Thoracic aorta (tissue), 2 donors: Measurements from ENCODE around the gene CLSTN3. TPM values are rescaled to one million over a fixed set of nuclear protein-coding genes. Genes with fewer than 3 reads are reported as not detected.
A peak's percentile ranks its signal among the peaks of the same experiment; 100 is the strongest.
"Not testable (repeated sequence)": the region's sequence is repeated elsewhere in the genome, so short reads cannot be mapped to it uniquely, and the experiment has no call there.

ENCODE experiments used
- ATAC-seq: fragments of 150-250 bp; one replicate; pipeline ENCODE4 v1.8.0; 2017; ENCODE audit warnings: low read depth; ENCODE audit not compliant: insufficient number of reproducible peaks, low FRiP score
- DNase-seq: peaks from one replicate; pipeline ENCODE4 v3.0.0-alpha.2; 2020; ENCODE audit warnings: low spot score
- H3K27ac ChIP-seq, 2 donors: fragments of 200-600 bp; sonication (generic); 1 replicate in 1 of 2; 2 replicates in 1 of 2; pipeline ENCODE4 v1.5.1; 2016; ENCODE audit warnings: mild to moderate bottlenecking in 2 of 2, moderate library complexity in 2 of 2
- H3K27me3 ChIP-seq: fragments of 200-600 bp; sonication (generic); replicated peaks from 2 replicates; pipeline ENCODE4 v1.6.0; 2016; ENCODE audit warnings: mild to moderate bottlenecking; ENCODE audit not compliant: insufficient read depth
- H3K36me3 ChIP-seq: fragments of 200-600 bp; sonication (generic); one replicate; pipeline ENCODE4 v1.5.1; 2016
- H3K4me1 ChIP-seq, 2 donors: fragments of 200-600 bp; sonication (generic); 1 replicate in 1 of 2; 2 replicates in 1 of 2; pipeline versions ENCODE4 v1.5.1 to v1.6.0; 2016; ENCODE audit warnings: low read depth in 2 of 2, mild to moderate bottlenecking in 1 of 2; ENCODE audit not compliant: control insufficient read depth in 1 of 2
- H3K4me3 ChIP-seq: fragments of 200-600 bp; sonication (generic); 2 replicates; pipeline ENCODE4 v1.5.1; 2016; ENCODE audit warnings: mild to moderate bottlenecking
- H3K9me3 ChIP-seq: fragments of 200-600 bp; sonication (generic); 2 replicates; pipeline ENCODE4 v1.5.1; 2016
- CTCF ChIP-seq: fragments of 200-600 bp; sonication (generic); IDR thresholded peaks from one replicate; pipeline ENCODE4 v1.5.1; 2019; ENCODE audit warnings: antibody characterized with exemption
- total RNA-seq, 2 donors: library from RNA; depleted of rRNA; stranded (reverse); fragments of >200 nt; gene quantifications; one replicate each; pipeline versions ENCODE4 v1.1.0 to v1.2.3, GENCODE V29; 2016

CLSTN3 gene
- total RNA-seq, 2 donors from 2014 or later = 27.2 to 28.9 TPM

- no peak overlapping the region for H3K27ac ChIP-seq
- H3K4me1 ChIP-seq = peaks cover 7 to 24% of the 10 kb centered on the region in 2 donors
- no peak overlapping the region for H3K4me3 ChIP-seq
Observed at GRCh38 chr12:7106082-7106481, 24.1 kb upstream of the CLSTN3 start.

GRCh38 chr12:7107181-7107580, 23.0 kb upstream of the CLSTN3 start:
- not testable (repeated sequence) for H3K27ac ChIP-seq, DNase-seq, H3K36me3 ChIP-seq, H3K27me3 ChIP-seq, ATAC-seq, H3K9me3 ChIP-seq
- peak overlapping the region; percentile 26 for H3K4me3 ChIP-seq
- peaks cover 7 to 24% of the 10 kb centered on the region in 2 donors for H3K4me1 ChIP-seq

More at GRCh38 chr12:7106082-7106481, 24.1 kb upstream of the CLSTN3 start:
- H3K36me3 ChIP-seq = peaks cover 8% of the 10 kb centered on the region
- ATAC-seq = no peak
- DNase-seq = no peak
- H3K9me3 ChIP-seq = no peaks in the 10 kb centered on the region
- TF ChIP-seq CTCF = no peak
- no peaks in the 10 kb centered on the region for H3K27me3 ChIP-seq

- H3K36me3 ChIP-seq = peaks cover 8% of the 10 kb centered on the region
- H3K27ac ChIP-seq = peak overlapping the region; percentile 93 to 99
- H3K4me1 ChIP-seq = peaks cover 7 to 24% of the 10 kb centered on the region in 2 donors
- H3K4me3 ChIP-seq = peak overlapping the region; percentile 78
- ATAC-seq (no peak), DNase-seq (no peak)
- H3K9me3 ChIP-seq = no peaks in the 10 kb centered on the region
- no peaks in the 10 kb centered on the region for H3K27me3 ChIP-seq
- no peak for TF ChIP-seq CTCF
Observed at GRCh38 chr12:7107636-7108002, 22.6 kb upstream of the CLSTN3 start.

- Histone ChIP-seq H3K27me3 (no peaks in the 10 kb centered on the region), H3K9me3 (no peaks in the 10 kb centered on the region), H3K4me3 (peak overlapping the region; percentile 78), H3K36me3 (peaks cover 3% of the 10 kb centered on the region), H3K27ac (peak overlapping the region; percentile 93 to 99), H3K4me1 (peaks cover 10 to 24% of the 10 kb centered on the region in 2 donors)
- DNase-seq (peak; percentile 35), ATAC-seq (peak; percentile 56)
- TF ChIP-seq CTCF = no peak
Observed at GRCh38 chr12:7108003-7108795, 22.0 kb upstream of the CLSTN3 start.

GRCh38 chr12:7108796-7109571, 21.2 kb upstream of the CLSTN3 start, which contains the start of gene C1RL:
Gene C1RL, minus strand, starts transcription at chr12:7109214. Its CDS starts 34 bp downstream, at chr12:7109180.
- TF ChIP-seq CTCF = peak; percentile 98
- peaks cover 10 to 24% of the 10 kb centered on the region in 2 donors for H3K4me1 ChIP-seq
- H3K4me3 ChIP-seq = peak within 1 kb of the TSS; percentile 78
- peak; percentile 82 for DNase-seq
- no peaks in the 10 kb centered on the region for H3K27me3 ChIP-seq
- H3K27ac ChIP-seq = peak within 1 kb of the TSS; percentile 93 to 99
- no peaks in the 10 kb centered on the region for H3K36me3 ChIP-seq
- peak; percentile 83 for ATAC-seq
- no peaks in the 10 kb centered on the region for H3K9me3 ChIP-seq
